Measurements from ENCODE around the gene LANCL3.
"Not testable (repeated sequence)": the region's sequence is repeated elsewhere in the genome, so short reads cannot be mapped to it uniquely, and the experiment has no call there.

The LANCL3 gene

GRCh38 chrX:37638047-37638446 is 66.6 kb downstream of the LANCL3 start:
- no peak for DNase-seq

GRCh38 chrX:37640142-37640541 is 68.7 kb downstream of the LANCL3 start:
- DNase-seq, result no peak

- DNase-seq, result peak; percentile 93
Measured at GRCh38 chrX:37641859-37642258, 70.4 kb downstream of the LANCL3 start.

- DNase-seq, result no peak
Measured at GRCh38 chrX:37644381-37645305, 73.2 kb downstream of the LANCL3 start.

GRCh38 chrX:37646254-37646653 is 74.8 kb downstream of the LANCL3 start:
- no peak for DNase-seq

- not testable (repeated sequence) for DNase-seq
Measured at GRCh38 chrX:37650879-37651278, 79.4 kb downstream of the LANCL3 start.

- no peak for DNase-seq
Measured at GRCh38 chrX:37651921-37652452, 80.5 kb downstream of the LANCL3 start.

GRCh38 chrX:37652589-37653231 is 81.2 kb downstream of the LANCL3 start:
- no peak for DNase-seq

GRCh38 chrX:37653397-37654085 is 82.1 kb downstream of the LANCL3 start:
- no peak for DNase-seq

- no peak for DNase-seq
Measured at GRCh38 chrX:37658343-37659030, 87.0 kb downstream of the LANCL3 start.

GRCh38 chrX:37659047-37659446 is 87.6 kb downstream of the LANCL3 start:
- no peak for DNase-seq

GRCh38 chrX:37662181-37662580 is 90.7 kb downstream of the LANCL3 start:
- no peak for DNase-seq

- DNase-seq, result no peak
Measured at GRCh38 chrX:37666516-37666915, 95.1 kb downstream of the LANCL3 start.

- no peak for DNase-seq
Measured at GRCh38 chrX:37667141-37667540, 95.7 kb downstream of the LANCL3 start.

- DNase-seq, result no peak
Measured at GRCh38 chrX:37672563-37672962, 101.1 kb downstream of the LANCL3 start.

- no peak for DNase-seq
Measured at GRCh38 chrX:37676811-37677210, 105.3 kb downstream of the LANCL3 start.

GRCh38 chrX:37677243-37677642 is 105.8 kb downstream of the LANCL3 start:
- DNase-seq, result no peak

- DNase-seq, result no peak
Measured at GRCh38 chrX:37677765-37678164, 106.3 kb downstream of the LANCL3 start.

- DNase-seq, result no peak
Measured at GRCh38 chrX:37678574-37678973, 107.1 kb downstream of the LANCL3 start.

GRCh38 chrX:37679230-37679629 is 107.8 kb downstream of the LANCL3 start:
- no peak for DNase-seq

GRCh38 chrX:37679888-37680287 is 108.4 kb downstream of the LANCL3 start:
- DNase-seq, result no peak

- peak; percentile 46 for DNase-seq
Measured at GRCh38 chrX:37684426-37684825, 113.0 kb downstream of the LANCL3 start.

- no peak for DNase-seq
Measured at GRCh38 chrX:37684973-37685372, 113.5 kb downstream of the LANCL3 start.

Measured in NCI-H2227 treated with DMSO at 0.1 percent for 48 hours (cell line).